ENCODE results near the gene PPP1R11.
"Not testable (repeated sequence)": the region's sequence is repeated elsewhere in the genome, so short reads cannot be mapped to it uniquely, and the experiment has no call there.

PPP1R11 gene

DNA sequence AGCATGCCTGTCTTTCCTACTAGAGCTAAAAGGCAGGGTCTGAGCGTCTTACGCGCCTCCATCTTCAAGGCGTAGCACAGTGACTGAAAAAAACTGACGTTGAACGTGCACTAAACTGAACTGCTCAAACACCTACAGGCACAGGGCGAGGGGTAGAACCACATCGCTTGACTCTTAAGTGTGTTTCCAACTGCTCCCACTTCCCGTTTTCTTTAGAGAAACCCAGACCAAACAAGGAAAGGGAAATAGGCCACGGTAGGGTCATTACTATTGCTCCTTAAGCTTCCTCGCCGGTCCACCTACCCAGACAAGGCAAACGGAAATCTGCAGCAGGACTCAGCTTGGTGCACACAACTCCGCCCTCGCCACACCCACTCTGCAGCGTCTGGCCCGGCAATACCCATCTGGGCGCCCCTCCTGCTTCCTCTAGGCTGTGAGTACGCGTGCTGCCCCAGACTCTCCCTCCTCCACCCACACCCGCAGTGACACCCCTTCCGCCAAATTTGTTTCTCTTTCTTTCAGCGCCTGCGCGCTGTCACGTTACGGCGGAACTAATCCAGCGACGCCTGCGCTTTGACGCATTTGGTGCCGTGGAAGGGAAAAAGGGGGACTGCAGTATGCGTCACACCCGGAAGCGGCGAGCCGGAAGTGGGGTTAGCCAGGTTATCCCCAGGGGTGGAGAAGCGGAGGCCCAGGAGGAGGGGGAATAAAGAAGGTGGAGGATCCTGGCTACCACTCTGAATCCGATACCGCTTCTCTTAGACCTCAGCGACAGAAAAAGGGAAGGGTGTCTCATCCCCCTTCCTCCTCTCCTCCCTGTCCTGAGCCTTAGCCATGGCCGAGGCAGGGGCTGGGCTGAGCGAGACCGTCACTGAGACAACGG lies at the start of gene PPP1R11:
Gene PPP1R11 (plus strand): TSS at position 622 of the 883 bp plus-strand sequence. CDS start 213 bp downstream, at position 835.
- DNase-seq = peak; percentile 98

- no peak for DNase-seq
Measured at GRCh38 chr6:30019819-30020218, 47.2 kb upstream of the PPP1R11 start.

GRCh38 chr6:30020626-30021025 lies 46.4 kb upstream of the PPP1R11 start:
- no peak for DNase-seq

DNA sequence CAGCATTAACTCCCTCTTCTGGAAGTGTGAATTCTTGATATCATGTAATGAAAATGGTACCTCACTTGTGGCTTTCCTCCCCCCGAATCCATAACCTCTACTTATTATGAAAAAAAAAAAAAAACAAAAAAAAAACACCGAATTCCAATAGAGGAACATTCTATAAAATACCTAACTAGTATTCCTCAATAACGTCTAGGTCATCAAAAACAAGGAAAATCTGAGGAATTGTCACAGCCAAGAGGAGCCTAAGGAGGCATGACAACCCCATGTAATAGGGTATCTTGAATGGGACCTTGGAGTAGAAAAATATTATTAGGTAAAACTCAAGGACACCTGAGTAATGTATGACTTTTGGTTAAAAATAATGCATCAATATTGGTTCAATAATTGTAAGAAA lies 44.8 kb upstream of the PPP1R11 start:
- DNase-seq = no peak

DNA sequence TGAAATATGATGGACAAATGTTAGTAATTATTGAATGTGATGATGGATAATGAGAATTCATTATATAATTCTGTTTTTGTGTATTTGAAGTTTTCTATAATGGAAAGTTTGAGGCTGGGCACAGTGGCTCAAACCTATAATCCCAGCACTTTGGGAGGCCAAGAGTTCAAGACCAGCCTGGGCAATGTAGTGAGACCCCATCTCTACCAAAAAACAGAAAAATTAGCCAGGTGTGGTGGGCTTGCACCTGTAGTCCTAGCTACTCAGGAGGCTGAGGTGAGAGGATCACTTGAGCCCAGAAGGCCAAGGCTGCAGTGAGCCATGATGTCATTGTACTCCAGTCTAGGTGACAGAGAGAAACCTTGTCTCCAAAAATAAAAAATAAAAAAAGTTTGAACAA lies 44.3 kb upstream of the PPP1R11 start:
- DNase-seq = not testable (repeated sequence)

DNA sequence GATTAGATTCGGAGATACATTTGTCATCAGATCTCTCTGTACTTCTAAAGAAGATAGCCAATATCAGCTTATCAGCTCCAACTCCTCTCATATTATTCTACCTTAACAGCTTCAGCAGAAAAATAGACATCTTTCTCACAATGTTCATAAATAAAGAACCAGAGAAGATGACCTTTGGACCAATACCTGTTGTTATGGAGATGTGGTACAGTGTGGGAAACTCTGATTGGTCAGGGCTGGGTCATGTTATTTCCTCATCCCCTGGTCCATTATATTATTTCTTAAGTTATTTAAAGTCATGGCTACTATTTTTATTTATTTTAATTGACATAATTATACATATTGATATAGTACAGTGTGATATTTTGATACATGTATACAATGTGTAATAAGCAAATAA lies 41.8 kb upstream of the PPP1R11 start:
- no peak for DNase-seq

DNA sequence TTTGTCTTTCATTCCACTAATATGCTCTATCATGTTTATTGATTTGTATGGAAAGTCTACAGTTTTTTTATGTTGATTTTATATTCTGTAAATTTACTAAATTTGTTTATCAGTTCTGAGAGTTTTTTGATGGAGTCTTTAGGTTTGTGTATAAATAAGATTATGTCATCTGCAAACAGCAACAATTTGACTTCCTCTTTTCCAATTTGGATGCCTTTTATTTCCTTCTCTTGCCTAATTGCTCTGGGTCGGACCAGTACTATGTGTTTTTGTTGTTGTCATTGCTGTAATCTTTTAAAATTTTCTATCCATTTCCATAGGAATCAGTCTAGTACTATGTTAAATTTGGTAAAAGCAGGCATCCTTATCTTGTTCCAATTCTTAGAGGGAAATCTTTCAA lies 37.4 kb upstream of the PPP1R11 start:
- no peak for DNase-seq

GRCh38 chr6:30031381-30031780 lies 35.6 kb upstream of the PPP1R11 start:
- no peak for DNase-seq

DNA sequence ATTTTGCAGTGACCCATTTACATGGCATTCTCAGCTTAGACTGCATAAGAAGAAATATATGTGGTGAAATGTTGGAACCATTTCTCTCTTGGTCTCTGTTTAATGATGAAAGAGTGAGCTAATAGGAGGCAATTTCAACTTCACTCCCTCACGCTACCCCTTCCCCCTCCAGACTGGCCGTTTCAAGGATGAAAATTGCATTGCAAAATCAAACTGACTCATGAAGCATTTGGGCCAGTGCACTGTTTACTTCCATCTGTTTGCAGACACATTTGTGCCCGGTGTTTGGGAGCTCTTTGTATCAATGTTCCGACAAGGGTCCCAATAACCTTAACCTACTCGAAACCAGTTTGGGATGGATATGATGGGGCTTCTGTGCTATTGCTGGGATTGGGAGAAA lies 33.6 kb upstream of the PPP1R11 start:
- DNase-seq = not testable (repeated sequence)

GRCh38 chr6:30035784-30036183 lies 31.2 kb upstream of the PPP1R11 start:
- no peak for DNase-seq

GRCh38 chr6:30037182-30037788 lies 29.7 kb upstream of the PPP1R11 start:
- no peak for DNase-seq

DNA sequence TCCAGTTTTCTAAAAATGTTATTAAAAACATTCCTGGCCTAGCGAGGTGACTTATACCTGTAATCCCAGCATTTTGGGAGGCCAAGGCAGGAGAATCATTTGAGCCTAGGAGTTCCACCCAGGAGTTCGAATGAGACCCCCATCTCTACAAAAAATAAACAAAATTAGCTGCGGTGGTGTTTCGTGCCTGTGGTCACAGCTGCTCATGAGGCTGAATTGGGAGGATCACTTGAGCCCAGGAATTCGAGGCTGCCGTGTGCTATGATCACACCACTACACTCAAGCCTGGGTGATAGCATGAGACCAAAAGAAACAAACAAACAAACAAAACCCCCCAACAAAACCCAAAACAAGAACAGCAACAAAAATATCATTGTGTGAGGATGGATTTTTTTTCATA lies 25.8 kb upstream of the PPP1R11 start:
- no peak for DNase-seq

- no peak for DNase-seq
Measured at GRCh38 chr6:30041821-30042220, 25.2 kb upstream of the PPP1R11 start.

DNA sequence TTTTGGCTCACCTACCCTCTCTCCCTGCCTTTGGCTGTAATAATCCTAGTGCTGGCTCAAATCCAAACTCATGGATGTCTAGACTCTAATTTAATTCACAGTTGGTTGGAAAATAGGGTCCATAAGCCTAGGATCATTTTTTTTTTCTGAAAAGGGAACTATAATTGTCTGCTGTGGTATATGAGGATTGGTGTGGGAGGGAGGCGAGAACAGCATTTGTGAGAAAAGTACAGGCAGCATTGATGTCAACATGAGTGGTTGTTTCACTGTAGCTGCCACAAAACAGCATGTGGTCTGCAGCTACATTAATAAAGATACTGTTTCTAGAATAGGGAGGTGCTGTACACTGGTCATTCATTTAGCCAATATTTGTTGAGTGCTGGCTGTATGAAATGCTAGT lies 24.5 kb upstream of the PPP1R11 start:
- no peak for DNase-seq

- no peak for DNase-seq
Measured at GRCh38 chr6:30042914-30043313, 24.1 kb upstream of the PPP1R11 start.

DNA sequence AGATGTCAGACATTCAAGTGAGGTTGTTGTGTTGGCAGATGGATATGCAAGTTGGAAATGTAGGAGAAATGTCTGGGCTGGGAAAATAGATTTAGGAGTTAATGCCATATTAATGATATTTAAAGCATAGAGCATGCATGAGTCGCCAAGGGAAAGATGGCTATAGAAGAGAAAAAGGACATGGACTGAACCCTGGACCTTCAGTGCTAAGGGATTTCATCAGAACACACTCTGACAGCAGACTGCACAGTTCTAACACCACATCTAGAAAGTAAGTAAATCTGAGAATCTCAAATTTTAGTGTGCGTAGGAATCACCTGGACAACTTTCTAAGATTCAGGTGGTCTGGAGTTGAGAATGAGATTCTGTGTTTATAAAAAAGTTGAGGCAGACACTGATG lies 23.3 kb upstream of the PPP1R11 start:
- no peak for DNase-seq

DNA sequence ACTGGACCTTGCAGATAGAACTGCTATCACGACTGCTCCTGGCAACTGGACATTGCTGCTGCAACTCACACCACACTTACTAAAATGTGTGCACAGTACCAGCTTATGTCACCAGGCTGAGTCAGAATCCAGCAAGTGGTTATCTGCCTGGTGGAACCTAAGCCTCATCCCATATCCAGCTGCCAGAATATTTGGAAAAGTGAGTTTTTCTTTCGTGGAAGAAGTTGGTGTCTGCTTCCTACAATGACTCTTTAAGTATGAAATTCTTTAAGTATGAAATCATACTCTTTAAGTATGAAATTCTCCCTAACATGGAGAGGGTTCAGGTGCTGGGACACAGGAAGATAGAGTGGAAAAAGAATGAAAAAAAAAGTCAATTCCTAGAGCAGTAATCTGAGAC lies 22.4 kb upstream of the PPP1R11 start:
- DNase-seq = no peak

GRCh38 chr6:30047220-30047619 lies 19.8 kb upstream of the PPP1R11 start:
- no peak for DNase-seq

DNA sequence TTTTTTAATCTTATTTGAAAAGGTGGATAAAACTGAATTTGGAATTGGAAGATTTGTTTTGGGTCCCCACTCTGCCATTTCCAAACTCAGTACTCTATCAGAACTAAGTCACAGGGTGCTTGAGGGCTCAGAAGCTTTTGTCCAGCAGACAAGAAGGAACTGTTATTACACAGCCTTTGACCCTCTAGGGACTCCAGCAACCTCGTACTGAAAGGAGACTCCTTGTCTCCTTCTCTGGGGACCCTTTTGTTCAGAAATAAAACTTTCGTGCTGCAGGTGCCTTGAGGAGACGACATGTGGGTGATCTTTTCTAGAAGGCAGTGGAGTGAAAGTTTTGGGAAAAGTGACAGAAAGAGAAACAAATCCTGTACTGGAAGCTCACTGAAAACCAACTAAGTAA lies 13.3 kb upstream of the PPP1R11 start:
- no peak for DNase-seq

DNA sequence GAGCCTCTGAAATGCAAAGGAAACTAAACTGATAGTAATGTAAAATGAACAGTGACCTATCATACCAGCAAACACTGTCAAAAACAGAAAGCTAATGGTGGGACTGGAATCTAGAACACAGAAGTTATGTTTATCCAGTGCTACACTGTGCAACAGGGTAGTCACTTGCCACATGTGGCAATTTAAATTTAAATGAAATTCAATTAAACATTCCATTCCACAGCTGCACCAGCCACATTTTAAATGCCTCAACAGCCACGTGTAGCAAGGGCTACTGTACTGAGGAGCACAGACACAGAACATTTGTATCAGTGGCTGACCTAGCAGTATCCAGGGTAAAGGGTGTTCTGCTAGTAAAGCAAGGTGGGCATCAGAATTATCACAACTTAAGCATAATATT lies 11.5 kb upstream of the PPP1R11 start:
- no peak for DNase-seq

GRCh38 chr6:30060606-30061091 lies 6.3 kb upstream of the PPP1R11 start:
- DNase-seq = peak; percentile 62

DNA sequence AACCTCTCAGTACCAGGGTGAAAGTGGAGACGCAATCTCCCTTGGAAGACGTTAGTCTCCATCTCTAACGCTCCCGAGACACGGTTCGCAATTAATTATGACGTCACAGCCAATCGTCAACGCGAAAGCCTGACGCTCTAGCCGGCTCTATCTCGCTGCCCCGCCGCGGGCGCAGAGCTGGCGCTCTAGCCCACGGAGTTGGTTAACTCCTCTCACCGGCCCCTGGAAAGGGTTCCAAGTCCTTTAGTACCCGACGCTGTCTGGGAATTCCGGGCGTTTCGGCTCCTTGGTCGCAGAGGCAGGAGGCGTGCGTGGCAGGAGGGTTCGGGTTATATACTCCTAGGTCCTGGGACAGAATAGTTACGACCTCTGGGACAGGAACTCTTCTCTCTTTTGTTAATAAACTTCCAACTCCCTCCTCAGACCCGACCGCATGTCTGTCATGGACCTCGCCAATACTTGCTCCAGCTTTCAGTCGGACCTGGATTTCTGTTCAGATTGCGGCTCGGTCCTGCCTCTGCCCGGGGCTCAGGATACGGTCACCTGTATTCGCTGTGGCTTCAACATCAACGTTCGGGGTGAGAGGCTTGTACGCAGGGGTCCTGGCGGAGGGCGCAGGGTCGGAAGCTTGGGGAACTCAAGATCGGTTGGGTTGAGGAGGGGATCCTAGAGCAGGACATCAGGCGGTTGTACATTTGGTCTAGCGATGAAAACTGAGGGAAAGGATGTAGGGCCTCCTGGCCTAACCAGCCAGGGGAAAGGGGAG lies 5.7 kb upstream of the PPP1R11 start, which contains the start of gene POLR1H:
Gene POLR1H (plus strand): TSS at position 174 of the 766 bp plus-strand sequence. CDS start 260 bp downstream, at position 434.
- DNase-seq = peak; percentile 93

DNA sequence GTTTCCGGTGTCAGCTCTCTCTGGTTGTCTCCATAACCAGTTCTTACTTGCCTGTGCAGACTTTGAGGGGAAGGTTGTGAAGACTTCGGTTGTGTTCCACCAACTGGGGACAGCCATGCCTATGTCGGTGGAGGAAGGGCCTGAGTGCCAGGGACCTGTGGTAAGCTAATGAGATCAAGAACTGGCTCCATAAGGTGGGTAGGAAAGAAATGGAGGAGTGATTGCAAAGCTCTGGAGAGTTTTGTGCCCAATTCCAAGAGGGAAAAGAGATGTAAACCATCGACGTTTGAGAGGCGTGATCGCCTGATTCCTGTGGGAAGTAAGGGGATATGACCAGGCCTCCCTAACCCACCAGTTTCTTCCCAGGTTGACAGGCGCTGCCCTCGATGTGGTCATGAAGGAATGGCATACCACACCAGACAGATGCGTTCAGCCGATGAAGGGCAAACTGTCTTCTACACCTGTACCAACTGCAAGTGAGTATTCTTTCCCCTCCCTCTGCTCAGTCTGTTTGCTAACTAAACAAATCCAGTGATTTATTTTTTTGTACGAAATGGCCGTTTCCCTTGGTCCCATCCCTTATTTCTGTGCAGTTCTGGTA lies 5.0 kb upstream of the PPP1R11 start:
- DNase-seq = no peak
